Stromal cell of bone marrow (primary cell): Measurements from ENCODE around the gene EPS8.

Experiments used
- DNase-seq: peaks from one replicate; pipeline ENCODE4 v3.0.0-alpha.2; 2012; ENCODE audit warnings: low read depth

The EPS8 gene

DNA sequence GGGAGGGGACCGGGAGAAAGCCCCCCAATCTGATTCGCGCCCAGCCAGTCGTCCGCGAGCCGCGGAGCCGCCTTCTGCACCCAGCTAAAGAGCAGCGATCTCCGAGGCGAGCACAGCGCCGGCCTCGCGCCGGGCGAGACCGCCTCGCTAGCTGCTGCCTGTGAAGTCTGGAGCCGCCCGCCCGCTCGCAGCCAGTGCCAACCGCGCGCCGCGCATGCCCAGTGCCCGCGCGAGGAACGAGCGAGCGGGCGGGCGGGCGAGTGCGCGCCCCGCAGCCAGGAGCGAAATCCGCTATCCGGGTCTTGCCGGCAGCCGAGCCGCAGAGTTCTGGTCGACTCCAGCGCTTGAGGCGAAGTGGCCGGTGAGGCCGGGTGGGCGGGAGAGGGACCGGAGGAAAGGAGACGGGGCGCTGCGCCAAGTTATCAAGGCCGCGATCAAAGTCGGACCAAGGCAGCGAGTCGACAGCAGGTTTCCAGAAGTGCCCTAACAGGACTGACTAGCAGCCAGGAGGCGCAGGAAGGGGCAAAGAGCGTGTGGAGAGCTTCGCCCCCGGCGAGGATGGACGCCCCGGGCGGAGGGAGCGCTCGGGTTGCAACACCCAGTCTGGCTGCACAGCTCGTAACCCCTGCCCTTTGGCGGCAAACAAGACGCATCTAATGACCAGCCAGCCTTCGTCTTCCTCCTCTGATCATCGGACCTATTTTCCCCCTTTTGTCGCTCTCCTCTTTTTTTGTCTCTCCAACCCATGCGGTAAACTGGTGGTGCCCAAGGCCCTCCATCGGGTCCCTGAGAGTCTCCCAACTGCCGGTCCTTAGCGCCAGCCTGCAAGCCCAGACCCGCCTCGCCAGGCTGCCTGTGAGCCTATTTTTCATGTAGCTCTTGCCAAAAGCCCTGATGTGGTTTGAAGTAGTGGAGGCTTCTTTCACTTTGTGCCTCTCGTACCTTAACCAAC, at the start of gene EPS8:
Gene EPS8, minus strand, starts transcription at position 169 of the 952 bp plus-strand sequence. CDS start 106,437 bp downstream, outside the sequence.
- DNase-seq = peak; percentile 87

DNA sequence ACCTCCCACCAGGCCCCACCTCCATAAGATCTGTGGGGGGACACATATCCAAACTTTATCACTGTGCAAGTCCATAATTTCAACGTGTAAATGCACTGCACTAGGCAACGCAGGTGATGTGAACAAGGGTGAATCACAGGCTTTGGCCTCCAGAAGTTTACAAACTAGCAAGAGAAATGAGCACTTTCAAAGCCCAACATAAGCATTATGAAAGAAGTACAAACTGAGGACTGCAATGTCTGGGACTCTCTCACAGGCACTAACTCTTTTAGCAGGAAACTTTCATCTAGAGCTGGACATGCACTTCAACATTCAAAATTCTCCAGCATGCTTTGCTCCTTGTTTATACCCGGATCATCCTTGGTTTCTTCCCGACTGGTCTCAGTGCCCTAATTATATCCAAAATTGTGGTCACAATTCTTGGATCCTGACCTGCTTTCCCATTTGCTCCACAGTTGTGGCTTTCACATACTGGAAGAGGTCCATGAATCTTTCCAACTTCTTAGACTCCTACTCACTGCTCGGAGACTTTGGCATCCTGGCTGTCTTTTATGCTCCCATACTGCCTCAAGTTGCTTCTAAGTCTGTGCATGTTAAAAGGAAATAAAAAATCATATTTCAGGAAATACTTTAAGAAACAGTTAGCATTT, 48.1 kb upstream of the EPS8 start:
- peak; percentile 87 for DNase-seq

DNA sequence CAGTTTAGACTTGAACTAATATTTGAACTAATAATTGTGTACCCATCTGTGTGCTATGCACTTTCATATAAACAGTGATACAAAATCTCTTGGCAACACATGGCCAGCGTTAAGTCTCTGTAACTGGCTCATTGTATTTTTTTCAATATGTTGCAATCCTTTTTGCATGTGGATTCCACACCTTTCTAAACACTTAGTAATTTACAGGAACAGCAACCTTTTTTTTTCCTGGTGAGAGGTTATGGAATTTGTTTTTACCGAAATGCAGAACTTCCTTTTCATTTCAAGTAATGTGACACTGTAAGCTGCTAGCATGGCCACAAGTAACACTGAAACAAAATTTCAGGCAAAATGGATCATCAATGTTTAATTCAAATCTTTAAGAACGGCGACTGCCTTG, 45.4 kb upstream of the EPS8 start:
- no peak for DNase-seq

DNA sequence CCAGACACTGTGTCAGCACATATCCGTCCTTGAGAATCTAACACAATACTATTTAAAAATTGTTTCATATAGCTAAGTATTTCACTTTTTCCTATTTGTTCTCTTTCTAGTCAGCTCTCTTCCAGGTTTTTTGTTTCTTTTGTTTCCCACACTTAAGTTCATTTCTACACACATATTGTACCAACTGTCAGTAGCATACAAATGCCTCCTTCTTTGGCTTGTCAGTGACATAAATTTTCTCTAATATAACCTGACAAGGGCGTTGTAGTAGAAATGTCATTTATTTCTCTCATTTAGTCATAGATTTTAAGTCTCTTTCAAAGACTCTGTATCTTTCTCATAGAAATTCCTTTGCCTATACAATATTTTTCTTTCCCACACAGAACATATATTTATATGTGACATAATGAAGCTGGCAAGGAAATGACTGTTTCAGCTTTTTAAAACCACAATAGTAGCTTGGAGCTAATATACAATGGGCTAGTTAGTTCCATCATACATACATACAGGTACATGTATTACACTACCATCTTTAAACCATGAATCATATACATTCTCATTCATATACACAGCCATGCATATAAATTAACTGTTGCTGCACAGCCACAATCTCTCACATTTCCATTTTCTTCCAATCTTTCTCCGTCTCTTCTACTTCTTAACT, 42.3 kb upstream of the EPS8 start:
- no peak for DNase-seq

DNA sequence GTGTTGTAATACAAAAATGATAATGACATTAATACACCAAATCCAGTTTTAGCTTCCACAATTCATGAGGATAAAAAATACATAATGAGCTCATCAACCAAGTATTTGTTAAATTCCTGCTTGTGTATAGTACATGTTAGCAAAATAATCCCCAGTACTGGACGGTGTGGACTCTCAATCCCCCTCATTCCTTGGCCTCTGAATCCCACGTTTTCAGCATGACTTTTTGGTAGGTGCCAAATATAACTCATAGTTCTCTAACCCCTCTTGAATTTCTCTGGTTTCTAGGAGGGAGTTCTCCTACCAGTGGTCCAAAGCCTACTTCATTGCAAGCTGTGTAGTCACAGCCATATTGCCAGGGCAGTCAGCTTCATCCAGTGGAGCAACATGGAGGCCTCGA, 41.4 kb upstream of the EPS8 start:
- no peak for DNase-seq

DNA sequence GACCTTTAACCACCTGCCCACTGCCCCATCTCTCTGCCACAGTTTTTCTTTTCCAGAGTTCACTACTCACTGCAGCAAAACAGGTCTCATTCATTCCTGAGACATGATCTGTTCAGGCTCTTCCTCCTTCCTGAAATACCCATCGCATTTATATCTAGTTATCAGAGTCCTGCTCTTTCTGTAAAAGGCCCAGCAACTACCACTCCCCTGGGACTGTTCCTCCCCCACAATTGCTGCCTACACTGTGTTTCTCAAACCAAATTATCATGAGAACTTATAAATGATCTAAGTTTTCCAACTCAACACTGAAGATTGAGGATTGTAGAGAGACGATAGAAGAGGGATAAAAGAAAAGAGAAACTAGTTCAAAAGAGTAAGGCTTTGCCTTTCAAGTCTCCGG, 40.8 kb upstream of the EPS8 start:
- peak; percentile 22 for DNase-seq

DNA sequence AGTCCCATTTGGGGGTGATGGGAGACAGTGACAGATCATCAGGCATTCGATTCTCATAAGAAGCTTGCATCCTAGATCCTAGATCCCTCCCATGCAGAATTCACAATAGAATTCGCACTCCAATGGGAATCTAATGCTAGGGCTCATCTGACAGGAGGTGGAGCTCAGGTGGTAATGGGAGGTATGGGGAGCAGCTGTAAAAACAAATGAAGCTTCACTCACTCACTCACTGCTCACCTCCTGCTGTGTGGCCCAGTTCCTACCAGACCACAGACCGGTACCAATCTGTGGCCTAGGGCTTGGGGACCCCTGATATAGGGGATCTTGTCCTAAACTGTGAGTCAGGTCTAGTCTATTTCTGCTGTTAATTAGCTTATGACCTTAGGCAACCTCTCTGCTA, 40.1 kb upstream of the EPS8 start:
- DNase-seq = no peak

DNA sequence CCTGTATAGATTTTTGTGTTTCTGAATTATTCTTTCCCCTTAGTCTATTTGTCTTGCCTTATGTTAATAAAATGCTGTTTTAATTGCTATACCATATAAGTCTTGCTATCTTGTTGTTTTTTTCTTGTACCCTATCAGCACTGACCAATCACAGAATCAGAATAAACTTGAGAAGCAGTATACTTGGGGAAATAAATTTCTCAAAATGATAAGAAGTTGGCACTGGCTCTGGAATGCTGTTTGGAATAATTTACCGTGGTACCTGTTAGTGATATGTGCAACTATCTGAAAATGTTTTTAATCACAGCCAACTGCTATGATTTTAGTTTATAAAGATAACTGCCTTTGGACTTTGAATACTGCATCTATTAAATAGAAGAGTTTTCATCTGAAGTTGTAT, 37.9 kb upstream of the EPS8 start:
- no peak for DNase-seq

DNA sequence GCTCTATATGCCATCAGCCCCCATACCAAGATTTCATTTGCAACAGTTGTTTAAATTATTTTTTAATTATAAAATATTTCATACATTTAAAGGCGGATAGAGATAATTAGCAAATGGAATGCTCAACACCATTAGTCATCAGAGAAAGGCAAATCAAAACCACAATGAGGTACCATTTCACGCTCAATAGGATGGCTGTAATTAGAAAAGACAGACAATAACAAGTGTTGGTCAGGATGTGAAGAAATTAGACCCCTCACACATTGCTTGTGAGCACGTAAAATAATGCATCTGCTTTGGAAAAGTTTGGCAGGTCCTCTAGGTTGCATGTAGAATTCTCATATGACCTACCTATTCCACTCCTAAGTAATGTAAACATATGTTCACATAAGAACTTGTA, 35.3 kb upstream of the EPS8 start:
- no peak for DNase-seq

DNA sequence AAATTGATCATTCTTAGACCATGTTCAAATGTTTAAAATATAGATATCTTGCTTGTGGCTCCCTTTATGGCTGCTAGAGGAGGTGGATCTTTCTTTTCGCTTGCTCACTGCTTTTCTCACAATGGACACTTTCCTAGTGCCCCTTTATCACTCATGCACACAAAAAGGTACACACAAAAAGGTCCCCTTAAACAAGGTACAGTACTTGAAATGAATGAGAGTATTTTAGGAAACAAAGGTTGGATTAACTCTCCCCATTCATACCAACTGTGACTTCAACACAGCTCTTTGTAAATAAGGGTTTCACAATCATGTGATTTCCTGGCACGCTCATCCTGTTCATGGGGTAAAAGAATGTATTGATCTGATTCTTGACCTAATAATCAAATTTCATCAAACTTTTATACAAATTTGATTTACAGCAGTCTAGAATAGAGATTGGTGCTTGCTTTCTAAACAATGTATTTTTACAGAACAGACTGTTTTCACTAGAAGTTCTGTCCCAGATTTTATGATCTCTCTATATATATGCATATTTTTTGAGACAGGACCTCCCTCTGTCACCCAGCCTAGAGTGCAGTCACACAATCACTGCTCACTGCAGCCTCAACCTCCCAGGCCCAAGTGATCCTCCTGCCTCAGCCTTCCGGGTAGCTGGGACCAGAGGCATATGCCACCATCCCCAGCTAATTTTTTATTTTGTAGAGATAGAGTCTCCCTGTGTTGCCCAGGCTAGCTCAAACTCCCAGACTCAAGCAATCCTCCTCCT, 34.4 kb upstream of the EPS8 start:
- no peak for DNase-seq

DNA sequence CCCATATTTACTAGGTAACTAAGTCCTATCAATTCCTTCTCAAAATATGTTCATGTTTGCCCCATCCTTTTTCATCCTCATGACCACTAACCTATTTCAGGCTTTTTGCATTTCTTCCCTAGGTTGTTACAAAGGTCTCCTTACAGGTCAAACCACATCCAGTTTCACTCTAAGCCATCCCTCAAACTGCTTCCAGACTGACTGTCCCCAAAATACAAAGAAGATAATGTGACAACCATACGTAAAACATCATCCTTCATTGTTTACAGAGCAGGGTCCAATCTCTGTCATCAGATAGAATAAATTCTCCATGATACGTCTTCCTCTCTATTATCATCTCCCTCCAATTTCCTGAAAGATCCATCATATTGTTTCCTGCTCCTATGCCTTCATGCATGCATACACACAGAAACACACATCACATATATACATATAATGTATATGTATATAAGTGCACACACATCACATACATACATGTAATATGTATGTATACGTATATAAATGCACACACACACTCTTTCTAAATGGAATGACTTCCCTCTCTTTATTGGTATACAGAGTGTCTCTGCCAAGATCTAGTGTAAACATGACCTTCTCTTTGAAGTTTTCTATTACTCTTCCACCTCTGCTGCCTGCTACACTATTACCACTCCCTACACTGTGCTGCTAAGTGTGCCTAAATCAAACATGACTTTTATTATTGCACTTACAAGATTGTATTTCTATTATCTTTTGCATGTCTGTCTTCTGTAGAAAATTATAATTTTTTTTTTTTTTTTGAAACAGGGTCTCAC, 30.7 kb upstream of the EPS8 start:
- DNase-seq = no peak

DNA sequence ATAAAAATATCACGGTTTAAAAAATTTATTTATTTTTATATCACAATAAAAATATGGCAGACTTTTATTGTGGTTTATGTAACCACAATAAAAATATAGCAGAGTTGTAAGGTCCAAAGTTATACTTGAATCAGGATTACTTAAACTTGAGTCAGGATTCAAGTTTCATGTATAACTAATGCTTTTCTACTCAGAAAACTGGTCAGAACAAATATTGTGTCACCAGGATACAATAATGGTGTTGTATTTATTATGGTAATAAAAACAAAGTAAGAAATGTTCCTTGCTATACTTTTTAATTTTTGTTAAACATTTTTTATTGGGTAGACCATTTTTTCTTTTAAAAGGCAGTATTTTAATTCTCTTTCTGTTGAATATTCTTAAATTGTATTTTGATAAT, 29.2 kb upstream of the EPS8 start:
- no peak for DNase-seq

DNA sequence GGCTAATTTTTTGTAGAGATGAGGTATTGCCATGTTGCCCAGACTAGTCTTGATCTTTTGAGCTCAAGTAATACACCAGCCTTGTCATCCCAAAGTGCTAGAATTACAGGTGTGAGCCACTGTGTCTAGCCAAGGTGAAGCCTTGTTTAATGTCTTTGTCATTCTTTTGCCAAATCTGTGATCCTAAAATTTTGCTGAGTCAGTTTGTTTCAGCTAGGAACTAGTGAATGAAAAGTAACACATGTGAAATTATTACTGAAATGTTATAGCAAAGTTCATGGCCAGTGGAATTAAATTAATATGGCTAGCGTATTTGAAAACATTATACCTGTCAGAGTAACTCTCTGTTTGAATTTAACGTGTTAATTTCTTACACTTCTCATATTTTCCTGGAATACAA, 26.5 kb upstream of the EPS8 start:
- DNase-seq = no peak

DNA sequence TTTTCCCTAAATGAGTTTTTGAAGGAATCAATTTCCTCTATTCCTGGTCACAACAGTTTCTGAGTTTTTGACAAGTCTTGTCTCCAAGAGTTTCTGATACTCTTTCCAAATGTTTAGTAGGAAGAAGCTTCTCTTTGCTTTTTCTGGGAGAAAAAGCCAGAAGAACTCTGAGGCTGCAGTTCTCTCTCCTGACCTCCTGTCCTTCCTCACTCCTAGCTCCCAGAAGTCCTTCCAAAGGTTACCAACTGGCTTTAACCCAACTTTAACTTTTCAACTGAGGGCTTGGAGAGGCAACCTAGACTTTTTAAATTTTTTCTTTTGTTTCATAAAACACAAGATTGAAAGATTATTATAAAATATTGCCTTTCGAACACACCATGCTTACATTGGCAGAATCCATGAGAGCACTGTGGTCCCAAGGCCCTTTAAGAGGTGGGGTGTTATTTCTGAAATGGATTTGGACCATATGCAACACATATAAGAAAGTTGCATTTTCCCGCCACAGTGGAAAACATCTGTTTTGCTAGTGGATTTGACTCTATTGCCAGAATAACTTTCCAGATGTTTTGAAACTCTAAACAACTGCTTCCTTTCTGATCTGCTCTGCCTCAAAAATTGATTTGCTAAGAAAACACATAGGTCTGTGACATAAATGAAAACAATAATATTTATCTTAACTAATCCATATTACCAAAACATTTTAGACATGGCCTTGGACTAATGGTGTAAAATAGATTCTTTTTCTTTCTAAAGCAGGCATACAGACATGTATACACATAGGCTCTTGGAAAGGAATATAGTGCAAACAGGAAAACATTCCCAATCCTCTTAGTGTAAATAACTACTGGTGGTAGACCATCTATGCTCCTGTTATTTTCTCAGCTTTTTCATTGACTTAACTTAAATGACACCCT, 22.3 kb upstream of the EPS8 start:
- DNase-seq = no peak

DNA sequence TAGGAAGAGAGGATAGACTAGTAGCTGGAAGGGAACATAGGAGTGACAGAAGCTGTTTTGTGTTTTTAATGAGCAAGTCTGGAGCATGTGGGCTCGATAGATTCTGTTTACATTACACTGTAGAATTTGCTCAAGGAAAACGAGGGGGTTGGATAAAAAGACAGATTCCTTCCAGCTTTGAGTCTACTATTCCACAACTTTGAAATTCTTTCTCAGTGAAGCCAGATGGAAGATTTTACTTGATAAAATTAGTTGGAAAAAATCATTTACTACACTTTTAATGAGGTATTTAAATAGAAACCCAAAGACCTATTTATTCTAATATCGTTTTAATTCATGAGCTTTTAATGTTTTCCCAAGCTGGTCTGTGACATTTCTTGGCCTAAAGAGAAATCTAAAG, 19.5 kb upstream of the EPS8 start:
- DNase-seq = no peak

DNA sequence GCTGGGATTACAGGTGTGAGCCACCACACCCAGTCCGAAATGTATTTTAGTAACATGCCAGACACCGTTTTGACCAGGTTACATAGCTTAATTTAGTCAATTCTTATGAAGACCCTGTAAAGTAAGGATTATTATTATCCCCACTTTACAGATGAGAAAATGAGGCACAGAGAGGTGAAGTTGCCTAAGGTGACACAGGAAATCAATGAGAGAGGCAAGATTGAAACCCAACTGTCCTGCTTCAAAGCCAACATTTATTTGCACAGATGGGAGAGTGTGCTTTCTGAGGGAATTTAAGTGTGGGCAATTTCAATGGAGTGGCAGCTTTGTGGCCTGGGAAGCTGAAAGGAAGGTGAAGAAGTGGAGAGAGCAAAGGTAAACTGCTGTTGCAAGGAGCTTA, 19.1 kb upstream of the EPS8 start:
- no peak for DNase-seq

DNA sequence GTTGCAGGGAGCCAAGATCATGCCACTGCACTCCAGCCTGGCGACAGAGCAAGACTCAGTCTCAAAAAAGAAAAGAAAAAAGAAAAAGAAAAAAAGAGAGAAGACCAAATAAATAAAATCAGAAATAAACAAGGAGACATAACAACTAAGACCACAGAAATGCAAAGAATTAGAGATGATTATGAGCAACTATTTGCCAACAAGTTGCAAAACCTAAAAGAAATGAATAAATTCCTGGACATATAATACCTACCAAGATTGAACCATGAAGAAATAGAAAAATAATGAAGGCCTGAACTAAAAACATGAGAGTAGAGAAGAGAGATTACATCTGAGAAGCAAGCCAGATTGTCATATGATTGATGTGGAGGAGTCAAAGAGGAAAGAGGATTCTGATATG, 17.6 kb upstream of the EPS8 start:
- DNase-seq = no peak

DNA sequence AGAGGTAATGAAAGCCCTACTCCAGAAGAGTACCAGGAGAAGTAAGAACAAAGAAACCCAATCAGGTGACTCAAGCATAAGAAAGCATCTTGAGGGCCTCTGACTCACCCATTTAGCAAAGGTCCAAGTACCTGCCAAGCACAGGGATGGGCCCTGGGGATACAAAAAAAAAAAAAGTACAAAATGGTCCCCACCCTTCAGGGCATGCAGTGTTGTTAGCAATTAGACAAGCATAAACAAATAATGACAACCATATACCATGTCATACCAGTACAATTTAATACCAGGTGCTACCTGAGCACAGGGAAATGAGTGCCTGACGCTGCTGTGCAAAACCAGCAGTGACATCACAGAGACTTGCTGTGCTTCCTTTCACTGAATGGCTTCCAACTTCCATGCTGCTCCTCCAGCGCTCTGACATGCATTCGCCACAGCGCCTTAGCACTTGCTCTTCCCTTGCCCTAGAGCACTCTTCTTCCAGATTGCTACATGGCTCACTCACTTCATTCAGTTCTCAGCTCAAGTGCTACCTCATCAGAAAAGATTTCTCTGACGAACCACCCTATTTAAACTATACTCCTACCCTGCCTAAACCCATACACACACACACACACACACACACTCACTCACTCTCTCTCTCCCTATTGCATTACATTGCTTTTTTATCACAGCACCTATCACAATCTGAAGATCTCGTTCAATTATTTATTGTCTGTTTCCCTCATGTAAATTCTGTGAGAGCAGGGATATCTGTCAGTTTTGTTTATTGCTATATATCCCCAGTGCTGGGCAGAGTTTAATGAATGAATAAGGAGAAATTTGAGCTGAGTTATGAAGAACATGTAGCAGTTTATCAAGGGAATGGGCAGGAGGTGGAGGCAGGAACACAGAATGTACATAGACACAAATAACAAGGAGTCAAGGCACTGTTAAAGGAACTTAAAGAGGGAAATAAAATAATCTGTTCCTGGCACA, 12.9 kb upstream of the EPS8 start:
- no peak for DNase-seq

DNA sequence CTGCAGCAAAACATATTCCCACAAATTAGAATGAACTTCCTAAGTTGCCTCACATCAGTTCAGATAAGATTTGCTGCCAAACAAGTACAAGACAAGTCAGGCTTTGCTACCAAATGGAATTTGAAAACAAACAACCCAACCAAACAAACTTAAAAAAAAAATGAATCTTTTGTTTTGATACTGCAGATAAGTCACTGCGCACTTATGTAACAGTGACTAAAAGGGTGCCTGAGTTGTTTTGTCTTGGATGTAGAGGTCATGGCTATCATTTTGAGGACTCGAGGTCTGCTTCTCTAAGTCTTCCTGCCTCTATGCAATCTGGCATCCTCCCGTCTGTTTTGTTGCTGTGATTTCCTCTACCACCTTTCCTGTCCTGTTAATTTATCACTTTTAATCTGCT, 11.1 kb upstream of the EPS8 start:
- no peak for DNase-seq
